Stimulated activated CD8-positive, alpha-beta memory T cell treated with anti-CD3 and anti-CD28 coated beads, Interleukin-7, amount 100 ng/mL, for 24 hours (primary cell): ENCODE results near the gene CAMSAP1.
"Not testable (repeated sequence)": the region's sequence is repeated elsewhere in the genome, so short reads cannot be mapped to it uniquely, and the experiment has no call there.

Experiments used
- DNase-seq: peaks from one replicate; pipeline ENCODE4 v3.0.0-alpha.2; 2020; ENCODE audit warnings: low read depth

Gene CAMSAP1, protein sequence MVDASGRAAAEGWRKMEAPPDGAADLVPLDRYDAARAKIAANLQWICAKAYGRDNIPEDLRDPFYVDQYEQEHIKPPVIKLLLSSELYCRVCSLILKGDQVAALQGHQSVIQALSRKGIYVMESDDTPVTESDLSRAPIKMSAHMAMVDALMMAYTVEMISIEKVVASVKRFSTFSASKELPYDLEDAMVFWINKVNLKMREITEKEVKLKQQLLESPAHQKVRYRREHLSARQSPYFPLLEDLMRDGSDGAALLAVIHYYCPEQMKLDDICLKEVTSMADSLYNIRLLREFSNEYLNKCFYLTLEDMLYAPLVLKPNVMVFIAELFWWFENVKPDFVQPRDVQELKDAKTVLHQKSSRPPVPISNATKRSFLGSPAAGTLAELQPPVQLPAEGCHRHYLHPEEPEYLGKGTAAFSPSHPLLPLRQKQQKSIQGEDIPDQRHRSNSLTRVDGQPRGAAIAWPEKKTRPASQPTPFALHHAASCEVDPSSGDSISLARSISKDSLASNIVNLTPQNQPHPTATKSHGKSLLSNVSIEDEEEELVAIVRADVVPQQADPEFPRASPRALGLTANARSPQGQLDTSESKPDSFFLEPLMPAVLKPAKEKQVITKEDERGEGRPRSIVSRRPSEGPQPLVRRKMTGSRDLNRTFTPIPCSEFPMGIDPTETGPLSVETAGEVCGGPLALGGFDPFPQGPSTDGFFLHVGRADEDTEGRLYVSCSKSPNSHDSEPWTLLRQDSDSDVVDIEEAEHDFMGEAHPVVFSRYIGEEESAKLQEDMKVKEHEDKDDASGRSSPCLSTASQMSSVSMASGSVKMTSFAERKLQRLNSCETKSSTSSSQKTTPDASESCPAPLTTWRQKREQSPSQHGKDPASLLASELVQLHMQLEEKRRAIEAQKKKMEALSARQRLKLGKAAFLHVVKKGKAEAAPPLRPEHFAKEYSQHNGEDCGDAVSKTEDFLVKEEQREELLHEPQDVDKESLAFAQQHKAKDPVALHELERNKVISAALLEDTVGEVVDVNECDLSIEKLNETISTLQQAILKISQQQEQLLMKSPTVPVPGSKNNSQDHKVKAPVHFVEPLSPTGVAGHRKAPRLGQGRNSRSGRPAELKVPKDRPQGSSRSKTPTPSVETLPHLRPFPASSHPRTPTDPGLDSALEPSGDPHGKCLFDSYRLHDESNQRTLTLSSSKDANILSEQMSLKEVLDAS (N-terminal part only)

DNA sequence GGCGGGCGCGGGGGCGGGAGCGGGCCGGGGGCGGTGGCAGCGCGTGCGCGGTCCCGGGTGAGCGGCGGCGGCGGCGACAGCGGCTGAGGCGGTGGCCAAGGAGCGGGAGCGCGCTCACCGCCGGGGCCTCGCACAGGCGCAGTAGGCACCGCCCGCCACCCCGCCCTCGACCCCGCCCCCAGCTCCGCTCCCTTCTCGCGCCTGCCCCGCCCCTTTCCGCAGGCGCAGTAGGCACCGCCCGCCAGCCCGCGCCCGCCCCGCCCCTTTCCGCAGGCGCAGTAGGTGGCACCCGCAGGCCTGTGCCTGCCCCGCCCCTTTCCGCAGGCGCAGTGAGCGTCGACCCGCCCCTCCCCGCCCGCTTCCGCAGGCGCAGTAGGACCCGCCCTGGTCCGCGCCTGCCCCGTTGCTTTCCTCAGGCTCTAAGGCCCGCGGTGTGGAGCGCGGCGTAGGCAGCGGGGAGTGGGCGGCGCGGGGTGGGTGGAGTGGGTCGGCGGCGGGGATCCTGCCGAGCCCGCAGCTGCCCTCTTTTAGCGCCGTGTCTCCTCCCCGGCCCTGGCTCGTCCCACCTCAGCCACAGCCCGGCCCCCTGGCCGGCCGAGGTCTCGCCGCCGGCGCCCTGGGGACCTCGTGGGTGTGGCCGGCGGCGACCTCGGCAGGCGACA, at the start of gene CAMSAP1:
Gene CAMSAP1 (minus strand): TSS at position 116 of the 662 bp plus-strand sequence. CDS start 387 bp downstream, outside the sequence.
- DNase-seq: peak; percentile 88

- DNase-seq: no peak
Measured at GRCh38 chr9:135956802-135957174, 49.4 kb upstream of the CAMSAP1 start.

GRCh38 chr9:135955934-135956801, 48.8 kb upstream of the CAMSAP1 start:
- DNase-seq: no peak

DNA sequence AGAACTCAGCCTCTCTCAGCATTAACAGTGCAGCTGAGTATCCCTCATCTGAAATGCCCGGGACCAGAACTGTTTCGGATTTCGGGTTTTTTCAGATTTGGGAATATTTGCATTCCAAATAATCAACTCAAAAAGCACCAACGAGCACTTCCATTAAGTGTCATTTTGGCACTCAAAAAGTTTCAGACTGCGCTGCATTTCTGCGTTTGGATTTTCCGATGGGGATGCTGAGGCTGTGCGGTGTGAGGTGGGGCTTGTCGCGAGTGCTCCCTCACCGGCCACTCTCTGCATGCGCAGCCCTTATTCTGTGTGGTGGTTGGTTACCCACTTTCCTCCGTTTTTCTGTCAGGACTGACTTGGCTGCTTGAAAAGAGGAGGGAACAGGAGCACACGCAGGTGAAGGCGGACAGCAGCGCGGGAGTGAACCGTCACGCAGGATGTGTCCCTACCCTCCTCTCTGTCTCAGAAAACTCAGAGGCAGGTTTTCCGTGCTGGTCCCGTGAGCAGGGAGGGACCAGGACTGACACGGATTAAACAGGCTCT, 45.4 kb upstream of the CAMSAP1 start:
- no peak for DNase-seq

DNA sequence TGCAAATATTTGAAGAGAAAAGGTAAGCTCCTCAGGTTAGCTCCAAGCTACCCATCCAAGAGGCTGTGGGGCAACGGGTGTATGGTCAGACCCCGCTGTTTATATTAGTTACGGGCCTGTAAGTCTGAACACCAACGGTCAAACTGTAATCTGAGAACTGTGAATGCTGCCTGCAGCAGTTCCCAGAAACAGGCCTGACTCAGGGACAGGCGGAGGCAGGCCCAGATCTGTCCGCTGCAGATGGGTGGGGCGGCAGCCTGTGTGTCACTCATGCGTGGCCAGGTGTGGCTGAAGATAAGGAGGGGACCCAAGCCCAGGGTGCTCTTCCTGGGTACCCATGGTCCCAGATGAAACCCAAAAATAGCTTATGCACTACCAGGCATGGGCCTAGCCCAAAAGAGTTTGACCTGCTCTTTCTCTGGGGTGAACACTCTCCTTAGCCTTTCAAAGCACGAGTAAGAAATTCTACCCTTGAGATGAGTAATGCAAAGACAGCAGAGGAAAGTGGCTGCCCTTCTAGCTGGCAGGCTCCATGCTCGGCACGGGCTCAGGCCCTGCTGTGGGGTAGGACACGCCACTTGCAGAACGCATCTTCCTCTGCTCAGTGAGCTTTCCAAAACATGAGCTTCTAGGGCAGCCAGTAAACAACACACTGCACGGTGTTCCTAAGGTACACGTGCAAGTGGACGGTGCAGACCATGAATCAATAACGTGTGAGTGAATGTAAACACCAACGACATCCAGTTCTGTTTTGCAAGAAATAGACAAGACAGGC, 44.7 kb upstream of the CAMSAP1 start:
- DNase-seq: no peak

GRCh38 chr9:135951310-135951709, 44.0 kb upstream of the CAMSAP1 start:
- not testable (repeated sequence) for DNase-seq

GRCh38 chr9:135950841-135951240, 43.5 kb upstream of the CAMSAP1 start:
- DNase-seq: not testable (repeated sequence)

GRCh38 chr9:135950135-135950682, 42.9 kb upstream of the CAMSAP1 start:
- DNase-seq: no peak

DNA sequence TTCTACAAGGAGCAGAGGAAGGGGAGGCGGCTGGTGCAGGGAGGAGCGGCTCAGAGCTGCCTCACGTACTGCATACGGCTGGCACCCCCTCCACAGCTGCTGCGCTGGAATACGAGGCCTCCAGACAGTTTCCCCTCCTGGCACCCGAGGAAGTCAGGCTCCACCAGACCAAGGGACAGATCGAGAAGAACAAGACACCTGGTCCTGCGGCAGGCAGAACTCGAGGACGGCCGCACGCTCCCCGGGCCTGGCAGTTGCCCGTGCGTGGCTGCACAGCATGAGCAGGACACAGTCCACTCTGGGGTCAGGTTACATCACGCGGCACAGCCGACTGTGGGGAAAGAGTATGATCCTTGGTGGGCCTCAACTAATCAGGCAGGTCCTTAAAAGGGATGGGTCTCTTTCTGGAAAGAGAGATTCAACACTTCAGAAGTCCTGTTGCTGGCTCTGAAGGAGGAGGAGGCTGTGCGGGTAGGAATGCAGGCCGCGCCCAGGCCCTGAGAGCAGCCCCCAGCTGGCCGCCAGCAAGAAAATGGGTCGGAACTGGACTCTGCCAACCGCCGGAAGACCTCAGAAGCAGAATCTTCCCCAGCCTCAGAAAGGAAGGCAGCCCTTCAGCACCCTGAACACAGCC, 42.3 kb upstream of the CAMSAP1 start:
- DNase-seq: no peak

- DNase-seq: no peak
Measured at GRCh38 chr9:135948968-135949367, 41.6 kb upstream of the CAMSAP1 start.

DNA sequence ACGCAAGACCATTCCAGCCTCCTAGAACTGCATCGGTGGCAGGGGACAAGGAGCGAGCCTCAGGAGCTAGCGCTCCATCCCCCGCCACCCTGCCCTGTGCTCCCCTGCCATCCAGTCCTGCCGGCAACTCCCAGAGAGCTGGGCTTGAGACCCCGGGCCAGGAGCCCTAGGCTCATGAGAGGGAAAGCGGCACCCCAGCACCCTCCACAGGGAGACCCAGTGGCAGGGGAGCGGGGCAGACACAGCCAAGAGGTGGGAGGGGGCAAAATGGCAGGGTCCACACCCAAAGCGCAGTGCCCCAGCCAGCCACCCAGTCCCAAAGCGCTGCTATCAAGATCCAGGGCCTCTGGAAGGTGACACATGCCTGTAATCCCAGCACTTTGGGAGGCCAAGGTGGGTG, 41.1 kb upstream of the CAMSAP1 start:
- DNase-seq: no peak

GRCh38 chr9:135947582-135947981, 40.2 kb upstream of the CAMSAP1 start:
- DNase-seq: no peak

GRCh38 chr9:135947105-135947504, 39.8 kb upstream of the CAMSAP1 start:
- not testable (repeated sequence) for DNase-seq

DNA sequence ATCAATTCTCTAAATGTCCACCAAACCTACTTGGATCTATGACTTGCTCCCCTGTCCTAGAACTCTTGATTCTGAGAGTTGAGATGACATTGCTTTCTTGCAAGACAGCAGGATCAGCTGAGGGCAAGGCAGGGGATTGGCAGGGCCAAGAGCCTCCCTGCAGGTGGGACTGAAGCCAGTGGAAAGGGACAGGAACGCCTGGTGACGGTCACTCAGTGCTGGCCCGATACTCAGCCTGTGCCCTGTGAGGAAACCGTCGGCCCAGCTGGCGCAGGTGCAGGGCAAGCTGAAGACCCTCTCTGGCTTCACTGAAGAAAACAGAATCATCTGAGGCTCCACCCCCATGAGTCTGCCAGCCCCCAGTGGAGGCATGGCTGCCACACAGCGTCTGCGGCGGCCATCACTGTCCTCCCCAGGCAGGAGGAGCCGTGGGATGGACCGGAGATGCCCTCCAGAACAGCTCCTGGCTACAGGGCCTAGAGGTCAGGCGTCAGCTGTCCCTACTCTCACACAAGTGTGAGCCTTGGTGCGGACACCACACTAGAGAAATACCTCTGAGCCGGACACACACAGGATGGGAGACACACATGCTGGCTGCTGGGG, 39.1 kb upstream of the CAMSAP1 start:
- DNase-seq: no peak

DNA sequence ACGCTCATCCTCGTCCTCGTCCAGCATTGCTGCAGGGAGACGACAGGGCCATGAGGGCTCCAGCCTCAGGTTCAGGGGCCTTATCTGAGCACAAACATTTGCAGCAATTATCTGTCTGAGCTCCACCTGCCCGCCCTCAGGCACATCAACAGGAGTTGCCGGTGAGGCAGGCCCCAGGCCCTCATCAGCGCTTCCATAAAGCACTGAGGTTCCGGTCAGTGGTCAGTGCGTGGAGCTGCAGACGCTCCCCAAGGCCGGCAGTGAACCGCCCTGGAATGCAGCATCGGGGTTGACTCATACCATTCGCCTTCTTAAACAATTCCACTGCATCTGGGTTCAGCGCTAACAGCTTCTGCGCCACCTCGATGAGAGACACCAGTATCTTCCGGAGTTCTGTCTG, 38.6 kb upstream of the CAMSAP1 start:
- DNase-seq: no peak

- DNase-seq: no peak
Measured at GRCh38 chr9:135944444-135945252, 37.3 kb upstream of the CAMSAP1 start.

DNA sequence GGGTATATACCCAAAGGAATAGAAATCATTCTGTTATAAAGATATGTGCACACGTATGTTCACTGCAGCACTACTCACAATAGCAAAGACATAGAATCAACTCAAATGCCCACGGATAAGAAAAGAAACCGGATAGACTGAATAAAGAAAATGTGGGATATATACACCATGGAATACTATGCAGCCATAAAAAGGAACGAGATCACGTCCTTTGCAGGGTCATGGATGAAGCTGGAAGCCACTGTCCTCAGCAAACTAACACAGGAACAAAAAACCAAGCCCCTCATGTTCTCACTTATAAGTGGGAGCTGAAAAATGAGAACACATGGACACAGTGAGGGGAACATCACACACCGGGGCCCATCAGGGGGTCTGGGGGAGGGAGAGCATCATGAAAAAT, 36.3 kb upstream of the CAMSAP1 start:
- DNase-seq: not testable (repeated sequence)
